Thyroid gland (tissue), 4 donors: ENCODE data around the gene DLG2. TPM values are rescaled to one million over a fixed set of nuclear protein-coding genes. Genes with fewer than 3 reads are reported as not detected.
"Not testable (repeated sequence)": the region's sequence is repeated elsewhere in the genome, so short reads cannot be mapped to it uniquely, and the experiment has no call there.

Experiments
- DNase-seq, 2 donors: peaks; one replicate each; pipeline ENCODE4 v3.0.0-alpha.2; 2019
- H3K27ac ChIP-seq, 3 donors: fragments of 200-600 bp; sonication (generic); 1 replicate in 2 of 3; 2 replicates in 1 of 3; pipeline ENCODE4 v1.5.1; 2016 to 2019; ENCODE audit warnings: mild to moderate bottlenecking in 1 of 3, moderate library complexity in 1 of 3
- H3K27me3 ChIP-seq: fragments of 200-600 bp; sonication (generic); one replicate; pipeline ENCODE4 v1.5.1; 2019
- H3K36me3 ChIP-seq, 2 donors: fragments of 200-600 bp; sonication (generic); one replicate each; pipeline ENCODE4 v1.5.1; 2016 to 2019
- H3K4me1 ChIP-seq, 2 donors: fragments of 200-600 bp; sonication (generic); one replicate each; pipeline ENCODE4 v1.5.1; 2017 to 2019
- H3K4me3 ChIP-seq, 3 donors: fragments of 200-600 bp; sonication (generic); replicated peaks in 1 of 3; 1 replicate in 2 of 3; 2 replicates in 1 of 3; pipeline ENCODE4 v1.5.1; 2016; ENCODE audit warnings: mild to moderate bottlenecking in 1 of 3
- H3K9me3 ChIP-seq: fragments of 200-600 bp; sonication (generic); one replicate; pipeline ENCODE4 v1.5.1; 2017
- CTCF ChIP-seq, 6 experiments: fragments of 200-600 bp in 3 of 6; fragments of 450-650 bp in 3 of 6; sonication (generic) in 3 of 6; IDR thresholded peaks; one replicate each; pipeline ENCODE4 v1.5.1; 2016 to 2019; ENCODE audit warnings: antibody characterized with exemption in 6 of 6, mild to moderate bottlenecking in 2 of 6, inconsistent platforms in 1 of 6, moderate library complexity in 1 of 6
- POLR2A ChIP-seq, 2 donors: fragments of 450-650 bp; IDR thresholded peaks; one replicate each; pipeline ENCODE4 v1.6.1; 2017; ENCODE audit warnings: antibody characterized with exemption in 2 of 2, mild to moderate bottlenecking in 2 of 2, moderate library complexity in 1 of 2
- WGBS, 2 donors: methylation state at CpG; one replicate each; pipeline ENCODE4 v1.1.5; 2017; 5-methylcytosine and 5-hydroxymethylcytosine counted together
- intact Hi-C: fragments of 100-400 bp; cut with DNase I; formaldehyde crosslinking; loops from one replicate; pipeline ENCODE4 v1.15.1; 2023
- total RNA-seq, 4 donors: library from RNA; depleted of rRNA; stranded (reverse); fragments of >200 nt; gene quantifications; one replicate each; pipeline ENCODE4 v1.2.3, GENCODE V29; 2016

DLG2 gene
- total RNA-seq, 4 donors from 2014 or later, result 29.4 to 79.4 (median 42.4) TPM

GRCh38 chr11:84319863-84320262 lies 1307.3 kb downstream of the DLG2 start:
- 91 to 93% methylated on average over 2 of the region's 2 CpGs for WGBS, 2 donors
- TF ChIP-seq CTCF (IDR thresholded peaks at IDR 0.05), result no peak
- TF ChIP-seq POLR2A (IDR thresholded peaks at IDR 0.05), result no peak
- DNase-seq, result no peak
- no peaks in the 10 kb centered on the region for H3K36me3 ChIP-seq
- intact Hi-C loops, result no loop called here
- H3K27ac ChIP-seq, result no peak overlapping the region
- H3K4me1 ChIP-seq, result no peaks in the 10 kb centered on the region
- H3K27me3 ChIP-seq, result no peaks in the 10 kb centered on the region
- H3K4me3 ChIP-seq, result no peak overlapping the region
- H3K9me3 ChIP-seq, result no peaks in the 10 kb centered on the region

GRCh38 chr11:84316866-84317555 lies 1310.1 kb downstream of the DLG2 start:
- no peak overlapping the region for H3K4me3 ChIP-seq
- no peaks in the 10 kb centered on the region for H3K27me3 ChIP-seq
- DNase-seq, result no peak
- WGBS, 2 donors, result 68 to 72% methylated on average over 13 to 15 of the region's 15 CpGs
- intact Hi-C loops, result no loop called here
- TF ChIP-seq CTCF (IDR thresholded peaks at IDR 0.05) (no peak), POLR2A (IDR thresholded peaks at IDR 0.05) (no peak)
- H3K4me1 ChIP-seq, result no peaks in the 10 kb centered on the region
- H3K9me3 ChIP-seq, result no peaks in the 10 kb centered on the region
- no peaks in the 10 kb centered on the region for H3K36me3 ChIP-seq
- no peak overlapping the region for H3K27ac ChIP-seq

GRCh38 chr11:84313830-84314359 lies 1313.2 kb downstream of the DLG2 start:
- 86 to 88% methylated on average over 4 of the region's 4 CpGs for WGBS, 2 donors
- Histone ChIP-seq H3K4me3 (no peak overlapping the region), H3K9me3 (no peaks in the 10 kb centered on the region), H3K4me1 (no peaks in the 10 kb centered on the region), H3K27me3 (no peaks in the 10 kb centered on the region), H3K36me3 (no peaks in the 10 kb centered on the region), H3K27ac (no peak overlapping the region)
- intact Hi-C loops, result no loop called here
- TF ChIP-seq POLR2A (IDR thresholded peaks at IDR 0.05) (no peak), CTCF (IDR thresholded peaks at IDR 0.05) (no peak)
- DNase-seq, result no peak

- WGBS, 2 donors, result 62 to 77% methylated on average over 1 of the region's 1 CpG
These were observed 1316.9 kb downstream of the DLG2 start for GRCh38 chr11:84310268-84310667.

GRCh38 chr11:84308491-84308890 lies 1318.7 kb downstream of the DLG2 start:
- H3K4me1 ChIP-seq, H3K27ac ChIP-seq, H3K4me3 ChIP-seq, H3K27me3 ChIP-seq, DNase-seq, H3K9me3 ChIP-seq, intact Hi-C loops, H3K36me3 ChIP-seq: not testable (repeated sequence)
- WGBS, 2 donors, result 99 to 100% methylated on average over 5 to 27 of the region's 33 CpGs

More at GRCh38 chr11:84310268-84310667, 1316.9 kb downstream of the DLG2 start:
- no peak for DNase-seq
- Histone ChIP-seq H3K27me3 (no peaks in the 10 kb centered on the region), H3K27ac (no peak overlapping the region), H3K9me3 (no peaks in the 10 kb centered on the region), H3K36me3 (no peaks in the 10 kb centered on the region), H3K4me1 (no peaks in the 10 kb centered on the region), H3K4me3 (no peak overlapping the region)
- intact Hi-C loops, result no loop called here
- no peak for TF ChIP-seq POLR2A (IDR thresholded peaks at IDR 0.05)
- no peak for TF ChIP-seq CTCF (IDR thresholded peaks at IDR 0.05)
